H1 (cell line): ENCODE results near the gene RAB3C. TPM values are rescaled to one million over a fixed set of nuclear protein-coding genes. Genes with fewer than 3 reads are reported as not detected.

Experiments used
- CTCF ChIA-PET: fragments of 300-600 bp; sonication (Branson Sonifier 250); formaldehyde crosslinking; loops from one replicate; lab custom pipeline; 2021; ENCODE audit not compliant: partially characterized antibody; lab: Charles Lee
- POLR2A ChIA-PET: fragments of 300-600 bp; sonication (Branson Sonifier 250); formaldehyde crosslinking; loops from one replicate; lab custom pipeline; 2021; ENCODE audit warnings: inconsistent platforms; ENCODE audit not compliant: partially characterized antibody; lab: Charles Lee
- DNase-seq, 2 experiments: peaks; one replicate each; pipeline versions ENCODE4 v3.0.0 to v3.0.0-alpha.2; 2010 to 2022; ENCODE audit warnings: low spot score in 2 of 2, low read depth in 1 of 2, mixed read lengths in 1 of 2
- FAIRE-seq: peaks from 2 replicates; lab custom pipeline; 2011; peaks lifted over from hg19 to GRCh38; lab: Jason Lieb, UNC
- H2AFZ ChIP-seq: 2 replicates; pipeline ENCODE4 v1.8.1; 2012; ENCODE audit warnings: low read length, inconsistent platforms
- H2AK5ac ChIP-seq: 2 replicates; pipeline ENCODE4 v1.6.1; 2013; ENCODE audit warnings: low read depth, low read length
- H2BK120ac ChIP-seq: replicated peaks from 2 replicates; pipeline ENCODE3; 2013; ENCODE audit warnings: low read depth, low read length, inconsistent platforms
- H2BK12ac ChIP-seq: 2 replicates; pipeline ENCODE4 v1.6.1; 2013; ENCODE audit warnings: low read depth, low read length
- H2BK15ac ChIP-seq: 2 replicates; pipeline ENCODE4 v1.6.1; 2013; ENCODE audit warnings: low read length
- H2BK20ac ChIP-seq: 2 replicates; pipeline ENCODE4 v1.6.1; 2013; ENCODE audit warnings: low read length
- H2BK5ac ChIP-seq: 2 replicates; pipeline ENCODE4 v1.6.1; 2013; ENCODE audit warnings: low read depth, low read length
- H3K14ac ChIP-seq: 2 replicates; pipeline ENCODE4 v1.6.1; 2013; ENCODE audit warnings: inconsistent platforms; ENCODE audit not compliant: insufficient read length
- H3K18ac ChIP-seq: 2 replicates; pipeline ENCODE4 v1.6.1; 2013; ENCODE audit warnings: low read length; ENCODE audit errors: extremely low read depth
- H3K23ac ChIP-seq: 2 replicates; pipeline ENCODE4 v1.6.1; 2013; ENCODE audit warnings: inconsistent platforms; ENCODE audit not compliant: insufficient read length
- H3K23me2 ChIP-seq: 2 replicates; pipeline ENCODE4 v1.6.1; 2013; ENCODE audit warnings: low read depth, low read length
- H3K27ac ChIP-seq: 2 replicates; pipeline ENCODE4 v1.6.1; 2011; ENCODE audit warnings: low read depth, low read length, inconsistent platforms
- H3K27me3 ChIP-seq, 4 experiments: replicated peaks in 1 of 4; 1 replicate in 1 of 4; 2 replicates in 3 of 4; pipeline versions ENCODE4 v1.6.1 to v1.8.1; 2011 to 2013; ENCODE audit warnings: low read length in 3 of 4, mild to moderate bottlenecking in 3 of 4, inconsistent platforms in 2 of 4, mixed read lengths in 2 of 4, moderate library complexity in 1 of 4; ENCODE audit not compliant: control insufficient read depth in 3 of 4, insufficient read depth in 3 of 4; ENCODE audit errors: extremely low read depth in 1 of 4
- H3K36me3 ChIP-seq, 4 experiments: 2 replicates each; pipeline versions ENCODE4 v1.6.1 to v1.8.1; 2011 to 2013; ENCODE audit warnings: mild to moderate bottlenecking in 4 of 4, low read length in 3 of 4, moderate library complexity in 2 of 4, control low read depth in 1 of 4, inconsistent platforms in 1 of 4; ENCODE audit not compliant: insufficient read depth in 4 of 4, control insufficient read depth in 2 of 4
- H3K4ac ChIP-seq: replicated peaks from 2 replicates; pipeline ENCODE3; 2013; ENCODE audit warnings: low read length, low read depth, mixed read lengths, inconsistent platforms; ENCODE audit not compliant: insufficient read length
- H3K4me1 ChIP-seq, 4 experiments: replicated peaks in 1 of 4; 1 replicate in 1 of 4; 2 replicates in 3 of 4; pipeline versions ENCODE4 v1.6.1 to v1.8.1; 2011 to 2013; ENCODE audit warnings: low read length in 3 of 4, inconsistent platforms in 2 of 4, mixed read lengths in 1 of 4; ENCODE audit not compliant: insufficient read depth in 4 of 4, control insufficient read depth in 3 of 4
- H3K4me2 ChIP-seq, 2 experiments: 2 replicates each; pipeline versions ENCODE4 v1.6.1 to v1.8.1; 2011 to 2013; ENCODE audit warnings: low read depth in 2 of 2, low read length in 2 of 2, control low read depth in 1 of 2, inconsistent platforms in 1 of 2, mild to moderate bottlenecking in 1 of 2; ENCODE audit not compliant: insufficient read depth in 1 of 2
- H3K4me3 ChIP-seq, 4 experiments: fragments of 200-600, 300-600 bp in 1 of 4; sonication (generic), shearing (Covaris generic), sonication (Bioruptor Twin) in 1 of 4; 2 replicates each; pipeline versions ENCODE4 v1.5.1 to v1.8.1; 2011 to 2016; ENCODE audit warnings: low read length in 4 of 4, low read depth in 3 of 4, control low read depth in 2 of 4, inconsistent platforms in 2 of 4, mild to moderate bottlenecking in 2 of 4, mixed read lengths in 1 of 4, moderate library complexity in 1 of 4; ENCODE audit not compliant: insufficient read depth in 2 of 4; ENCODE audit errors: extremely low read depth in 1 of 4
- H3K56ac ChIP-seq: replicated peaks from 2 replicates; pipeline ENCODE3; 2013; ENCODE audit warnings: low read depth, mild to moderate bottlenecking, mixed read lengths, low read length, inconsistent platforms; ENCODE audit not compliant: insufficient read length
- H3K79me1 ChIP-seq: 2 replicates; pipeline ENCODE4 v1.6.1; 2013; ENCODE audit warnings: low read depth, low read length, control low read depth
- H3K79me2 ChIP-seq, 2 experiments: 2 replicates each; pipeline versions ENCODE4 v1.6.1 to v1.8.1; 2012 to 2013; ENCODE audit warnings: low read length in 2 of 2, mild to moderate bottlenecking in 2 of 2, inconsistent platforms in 1 of 2; ENCODE audit not compliant: insufficient read depth in 2 of 2, control insufficient read depth in 1 of 2
- H3K9ac ChIP-seq, 4 experiments: replicated peaks in 1 of 4; 1 replicate in 1 of 4; 2 replicates in 3 of 4; pipeline versions ENCODE4 v1.6.1 to v1.8.1; 2011 to 2013; ENCODE audit warnings: low read depth in 3 of 4, low read length in 3 of 4, control low read depth in 2 of 4, mild to moderate bottlenecking in 2 of 4, moderate library complexity in 2 of 4, inconsistent platforms in 1 of 4; ENCODE audit errors: extremely low read depth in 1 of 4
- H3K9me3 ChIP-seq, 2 experiments: 2 replicates each; pipeline versions ENCODE4 v1.6.1 to v1.8.1; 2012 to 2013; ENCODE audit warnings: mild to moderate bottlenecking in 2 of 2, moderate library complexity in 2 of 2, control low read depth in 1 of 2, inconsistent platforms in 1 of 2, low read depth in 1 of 2, low read length in 1 of 2, mixed read lengths in 1 of 2; ENCODE audit not compliant: insufficient read depth in 2 of 2
- H4K20me1 ChIP-seq, 2 experiments: replicated peaks in 1 of 2; 2 replicates each; pipeline versions ENCODE3 to v1.8.1; 2011 to 2013; ENCODE audit warnings: inconsistent platforms in 2 of 2, low read length in 2 of 2, mild to moderate bottlenecking in 1 of 2; ENCODE audit not compliant: insufficient read depth in 2 of 2, control insufficient read depth in 1 of 2
- H4K5ac ChIP-seq: 2 replicates; pipeline ENCODE4 v1.6.1; 2013; ENCODE audit warnings: low read length, low read depth, mixed read lengths, inconsistent platforms; ENCODE audit not compliant: insufficient read length
- H4K8ac ChIP-seq: 2 replicates; pipeline ENCODE4 v1.8.0; 2013; ENCODE audit warnings: mild to moderate bottlenecking, moderate library complexity, low read length, inconsistent platforms; ENCODE audit not compliant: insufficient read depth; ENCODE audit errors: extremely low read depth
- H4K91ac ChIP-seq: replicated peaks from 2 replicates; pipeline ENCODE3; 2013; ENCODE audit warnings: low read length, mixed read lengths, inconsistent platforms; ENCODE audit not compliant: insufficient read length
- CHD7 ChIP-seq: fragments of 300-600 bp; sonication (generic); IDR thresholded peaks from 2 replicates; pipeline ENCODE4 v1.7.1; 2012; ENCODE audit warnings: low read length, moderate library complexity, mild to moderate bottlenecking, inconsistent platforms; ENCODE audit not compliant: insufficient replicate concordance
- CREB1 ChIP-seq: IDR thresholded peaks from 2 replicates; pipeline ENCODE4 v1.6.1; 2012; ENCODE audit warnings: inconsistent platforms
- polyA plus RNA-seq, 7 experiments: library from polyadenylated mRNA; depleted of rRNA in 3 of 7; stranded (reverse) in 5 of 7; unstranded in 2 of 7; fragments of >200 nt in 5 of 7; fragments of 200-250 nt in 2 of 7; gene quantifications; 1 replicate in 5 of 7; 2 replicates in 1 of 7; 4 replicates in 1 of 7; pipeline versions ENCODE4 v1.2.1 to v1.2.3, GENCODE V29; 2011 to 2013; ENCODE audit warnings: missing spikeins in 2 of 7, mixed read lengths in 2 of 7
- total RNA-seq: library from RNA; stranded (reverse); fragmentation: NEBNext Ultra II Directional; extraction: Animal tissue kit (Norgen Biotek cat#: 25700); gene quantifications from 2 replicates; pipeline ENCODE4 v1.2.1, GENCODE V29; 2021

The RAB3C gene
- total and polyA plus RNA-seq, 2 of the 8 experiments (the other 6 are each of a cell fraction or from before 2014, with no cell fraction given): 14.7 to 18.3 TPM

GRCh38 chr5:58797021-58797420 lies 214.1 kb downstream of the RAB3C start:
- Histone ChIP-seq H3K79me2 (no peaks in the 10 kb centered on the region), H4K8ac (no peak overlapping the region), H3K4ac (no peak overlapping the region), H3K14ac (no peak overlapping the region), H2BK12ac (no peak overlapping the region), H2AK5ac (no peak overlapping the region), H3K27me3 (no peaks in the 10 kb centered on the region), H3K79me1 (no peaks in the 10 kb centered on the region), H4K20me1 (no peaks in the 10 kb centered on the region), H2AFZ (no peak overlapping the region), H2BK120ac (no peak overlapping the region), H2BK20ac (no peak overlapping the region), H3K4me3 (no peak overlapping the region), H3K18ac (no peak overlapping the region), H4K5ac (no peak overlapping the region), H3K36me3 (no peaks in the 10 kb centered on the region), H3K56ac (no peak overlapping the region), H3K4me1 (peaks cover 0 to 7% (median 0%) of the 10 kb centered on the region in 4 experiments; a peak in 3 of 7 replicates), H2BK5ac (no peak overlapping the region), H3K27ac (no peak overlapping the region), H2BK15ac (no peak overlapping the region), H4K91ac (no peak overlapping the region), H3K9ac (no peak overlapping the region), H3K9me3 (no peaks in the 10 kb centered on the region), H3K23ac (no peak overlapping the region), H3K4me2 (no peak overlapping the region), H3K23me2 (no peaks in the 10 kb centered on the region)
- CTCF ChIA-PET: interaction anchor here (0.9 to 2.1 kb wide), 3 partner anchors 8 to 300 kb away, joined by 3 to 5 read pairs (median 5); no protein-coding TSS in a partner anchor
- FAIRE-seq: no peak
- POLR2A ChIA-PET: no interaction called here
- no peak for DNase-seq
- no peak for TF ChIP-seq CHD7
- TF ChIP-seq CREB1: no peak
